Cardiac fibroblast (primary cell): ENCODE data around the gene TMIE.

Experiments
- DNase-seq, 2 donors: peaks; one replicate each; pipeline versions ENCODE4 v3.0.0 to v3.0.0-alpha.2; 2010; ENCODE audit warnings: low read depth in 2 of 2
- H3K4me3 ChIP-seq, 2 donors: replicated peaks in 1 of 2; 1 replicate in 1 of 2; 2 replicates in 1 of 2; pipeline ENCODE4 v1.5.1; 2011; ENCODE audit warnings: low read depth in 2 of 2, low read length in 2 of 2, mild to moderate bottlenecking in 2 of 2, moderate library complexity in 1 of 2
- TF ChIP-seq, protein P1 (sequence below): IDR thresholded peaks from one replicate; pipeline ENCODE4 v1.5.1; 2011; ENCODE audit warnings: low read depth, mild to moderate bottlenecking, low read length, inconsistent platforms

The TMIE gene

DNA sequence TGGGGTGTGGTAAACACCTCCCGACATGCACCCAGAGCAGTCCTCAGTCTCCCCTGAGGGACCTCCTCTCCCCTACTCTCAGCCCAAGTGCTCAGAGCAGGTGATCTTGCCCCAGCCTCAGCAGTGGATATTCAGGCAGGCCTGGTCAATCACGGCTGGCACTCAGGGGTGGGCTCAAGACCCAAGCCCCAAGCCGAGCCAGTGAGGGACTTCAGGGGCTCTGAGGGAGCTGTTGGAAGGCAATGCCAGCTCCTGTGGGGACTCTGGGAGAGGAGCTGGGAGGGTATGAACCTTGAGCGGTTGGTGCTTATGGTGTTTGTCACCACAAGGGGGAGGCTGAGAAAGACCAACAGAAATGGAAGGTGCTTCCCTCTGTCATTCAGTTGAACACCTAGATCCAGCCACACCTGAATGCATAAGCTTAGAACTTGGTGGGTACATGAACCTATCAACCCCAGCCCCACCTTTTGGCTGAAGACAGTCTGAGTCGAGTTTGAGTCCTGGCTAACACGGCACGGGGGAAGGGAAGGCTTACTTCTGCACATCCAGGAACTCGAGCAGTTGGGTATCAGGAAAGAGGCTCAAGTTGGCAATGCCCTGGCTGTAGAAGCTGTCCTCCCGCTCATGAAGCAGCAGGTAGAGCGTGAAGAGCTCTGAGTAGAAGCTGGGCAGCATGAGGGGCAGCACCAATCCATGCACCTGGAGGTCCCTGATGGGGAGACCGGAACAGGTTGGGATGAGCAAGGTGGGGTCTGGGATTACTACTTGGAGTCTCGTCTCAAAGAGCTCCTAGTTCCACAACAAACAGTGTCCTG, 27.0 kb upstream of the TMIE start:
- no peak for DNase-seq
- no peak overlapping the region for H3K4me3 ChIP-seq
- TF ChIP-seq, protein P1, sequence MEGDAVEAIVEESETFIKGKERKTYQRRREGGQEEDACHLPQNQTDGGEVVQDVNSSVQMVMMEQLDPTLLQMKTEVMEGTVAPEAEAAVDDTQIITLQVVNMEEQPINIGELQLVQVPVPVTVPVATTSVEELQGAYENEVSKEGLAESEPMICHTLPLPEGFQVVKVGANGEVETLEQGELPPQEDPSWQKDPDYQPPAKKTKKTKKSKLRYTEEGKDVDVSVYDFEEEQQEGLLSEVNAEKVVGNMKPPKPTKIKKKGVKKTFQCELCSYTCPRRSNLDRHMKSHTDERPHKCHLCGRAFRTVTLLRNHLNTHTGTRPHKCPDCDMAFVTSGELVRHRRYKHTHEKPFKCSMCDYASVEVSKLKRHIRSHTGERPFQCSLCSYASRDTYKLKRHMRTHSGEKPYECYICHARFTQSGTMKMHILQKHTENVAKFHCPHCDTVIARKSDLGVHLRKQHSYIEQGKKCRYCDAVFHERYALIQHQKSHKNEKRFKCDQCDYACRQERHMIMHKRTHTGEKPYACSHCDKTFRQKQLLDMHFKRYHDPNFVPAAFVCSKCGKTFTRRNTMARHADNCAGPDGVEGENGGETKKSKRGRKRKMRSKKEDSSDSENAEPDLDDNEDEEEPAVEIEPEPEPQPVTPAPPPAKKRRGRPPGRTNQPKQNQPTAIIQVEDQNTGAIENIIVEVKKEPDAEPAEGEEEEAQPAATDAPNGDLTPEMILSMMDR: peak; percentile 12

DNA sequence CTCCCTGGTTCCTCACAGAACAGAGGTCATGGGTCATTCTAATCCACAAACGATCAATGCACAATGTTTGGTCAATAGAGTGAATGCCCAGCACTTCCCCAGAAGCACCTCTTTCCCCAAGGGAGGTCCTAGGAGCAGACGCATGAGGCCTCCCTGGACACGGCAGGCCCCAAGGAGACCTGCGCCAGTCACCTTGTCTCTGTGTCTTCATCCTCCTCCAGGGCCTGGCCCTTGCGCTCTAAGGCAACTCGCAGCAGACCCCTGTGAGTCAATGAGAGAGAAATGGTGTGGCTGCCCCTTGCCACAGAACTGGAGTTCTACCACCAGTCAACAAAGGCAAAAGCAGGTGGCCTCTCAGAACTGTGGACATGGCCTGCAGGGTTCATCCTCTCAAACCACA, 25.8 kb upstream of the TMIE start:
- H3K4me3 ChIP-seq: no peak overlapping the region
- no peak for DNase-seq
- TF ChIP-seq, protein P1: no peak

DNA sequence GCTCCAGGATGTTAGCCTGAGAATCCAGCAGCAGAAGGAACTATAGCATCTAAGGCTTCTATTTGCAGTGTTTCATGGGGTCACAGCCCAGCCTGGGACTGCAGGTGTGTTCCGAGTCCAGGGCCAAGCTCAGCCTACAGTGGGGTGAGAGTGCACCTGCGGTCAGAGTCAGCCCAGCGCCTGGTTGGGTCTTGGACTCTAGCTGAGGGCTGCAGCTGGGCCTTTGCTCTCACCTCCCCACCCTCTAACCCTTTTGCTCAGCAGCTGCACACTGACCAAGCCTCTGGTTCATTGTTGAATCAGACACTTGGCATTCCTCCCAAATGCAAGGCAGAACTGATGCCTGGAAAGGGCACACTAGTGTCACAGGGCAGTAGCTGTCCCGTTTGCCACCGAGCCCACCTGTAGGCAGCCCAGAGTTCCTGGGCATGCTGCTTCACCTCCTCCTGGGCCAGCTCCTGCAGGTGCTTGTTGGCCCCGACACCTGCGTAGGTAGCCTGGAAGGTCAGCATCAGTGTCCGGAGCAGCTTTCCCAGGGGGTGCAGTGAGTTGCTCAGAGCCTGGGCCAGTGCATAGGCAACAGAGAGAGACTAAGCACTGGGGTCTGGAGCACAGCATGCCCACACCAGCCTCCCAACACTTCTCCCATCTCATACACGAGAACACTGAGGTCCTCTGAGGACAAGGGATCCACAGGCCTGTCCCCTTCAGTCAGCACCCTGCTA, 25.2 kb upstream of the TMIE start:
- no peak overlapping the region for H3K4me3 ChIP-seq
- TF ChIP-seq, protein P1: no peak
- peak in 1 of 2 donors; percentile 57 for DNase-seq

DNA sequence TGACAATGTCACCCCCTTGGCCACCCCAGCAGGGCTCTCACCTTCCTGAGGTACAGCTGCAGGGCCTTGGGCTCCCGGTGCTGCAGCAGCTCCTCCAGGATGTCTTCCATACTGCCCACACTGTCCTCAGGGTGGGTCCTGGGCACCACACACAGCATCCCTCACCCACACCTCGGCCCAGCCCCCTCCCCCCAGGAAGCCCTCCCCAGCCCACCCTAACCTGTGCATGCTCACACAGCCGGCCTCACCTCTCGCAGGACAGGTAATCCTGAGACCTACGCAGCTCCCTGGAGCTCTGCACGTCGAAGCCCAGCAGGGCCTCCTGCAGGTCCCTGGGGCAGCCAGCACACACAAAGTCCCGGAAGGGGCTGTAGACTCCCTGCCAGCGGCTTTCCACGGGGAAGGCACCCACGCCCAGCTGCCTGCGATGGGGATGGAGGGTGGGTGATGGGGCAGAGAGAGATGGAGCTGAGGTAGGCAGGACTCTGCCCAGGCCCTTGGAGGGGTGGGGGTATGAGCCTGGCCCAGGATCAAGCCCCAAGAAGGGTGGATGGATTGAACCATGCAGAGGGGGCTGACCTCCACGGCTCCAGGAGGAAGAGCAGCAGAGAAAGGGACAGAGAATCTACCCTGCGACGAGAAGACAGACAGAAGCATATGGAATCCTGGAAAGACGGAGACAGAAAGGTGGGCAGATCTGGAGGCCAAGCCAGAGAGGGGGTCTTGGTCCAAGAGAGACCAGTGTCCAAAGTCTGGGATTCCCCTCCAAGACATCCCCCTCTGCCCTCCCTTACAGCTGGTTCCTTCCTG, 24.4 kb upstream of the TMIE start:
- TF ChIP-seq, protein P1: no peak
- DNase-seq: no peak
- no peak overlapping the region for H3K4me3 ChIP-seq

DNA sequence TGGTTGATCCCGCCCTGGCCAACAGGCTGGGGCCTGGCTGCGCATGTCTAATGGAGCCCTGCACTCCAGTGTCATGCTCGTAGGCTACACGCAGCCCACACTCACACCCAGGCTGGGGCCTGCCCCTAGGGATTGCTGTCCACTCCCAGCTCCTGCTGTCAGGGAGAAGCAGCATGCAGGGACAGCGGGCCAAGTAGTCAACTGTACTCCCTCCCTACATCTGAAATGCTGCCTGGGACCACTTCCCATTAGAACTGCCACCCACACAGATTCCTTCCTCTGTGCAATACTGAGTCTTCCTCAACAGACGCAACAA, 23.8 kb upstream of the TMIE start:
- peak in 1 of 2 donors; percentile 35 for DNase-seq
- H3K4me3 ChIP-seq: no peak overlapping the region
- TF ChIP-seq, protein P1: no peak

DNA sequence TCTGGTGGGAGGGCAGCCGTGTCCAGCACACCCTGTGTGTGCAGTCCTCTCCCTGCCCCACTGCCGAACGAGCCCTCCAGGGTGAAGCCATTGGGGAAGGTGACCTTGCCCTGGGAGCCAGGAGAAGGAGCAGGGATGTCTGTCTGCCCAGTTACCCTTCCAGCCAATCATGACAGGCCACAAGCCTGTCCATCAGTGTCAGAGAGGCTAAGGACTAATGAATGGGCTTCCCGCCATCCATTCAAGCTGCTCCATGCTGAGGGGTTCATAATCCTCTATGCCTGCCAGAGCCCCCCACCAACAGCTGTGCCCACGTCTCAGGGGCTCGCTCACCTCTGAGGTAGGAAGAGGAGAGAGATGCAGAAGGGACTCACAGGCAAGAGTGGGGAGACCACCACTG, 22.9 kb upstream of the TMIE start:
- DNase-seq: no peak
- no peak overlapping the region for H3K4me3 ChIP-seq
- TF ChIP-seq, protein P1: no peak
